ENCODE results near the gene SPINK7. TPM values are rescaled to one million over a fixed set of nuclear protein-coding genes. Genes with fewer than 3 reads are reported as not detected.
"Not testable (repeated sequence)": the region's sequence is repeated elsewhere in the genome, so short reads cannot be mapped to it uniquely, and the experiment has no call there.

SPINK7 gene
- total RNA-seq (2014; rRNA removed; shearing (Covaris generic); ENCODE audit: low replicate concordance): not detected in 2 replicates

GRCh38 chr5:148312153-148312552 is at the start of gene SPINK7:
Gene SPINK7 (plus strand): TSS chr5:148312423. CDS start chr5:148312484, 61 bp downstream.
- Histone ChIP-seq H3K36me3 (no peaks in the 10 kb centered on the region), H3K4me3 (no peak within 1 kb of the TSS), H3K27me3 (peaks cover 2% of the 10 kb centered on the region; the same call in 1 of the 2 replicates), H3K9me3 (no peaks in the 10 kb centered on the region)
- DNase-seq: no peak

- Histone ChIP-seq H3K9me3 (peaks cover 2% of the 10 kb centered on the region; the same call in 1 of the 2 replicates), H3K36me3 (no peaks in the 10 kb centered on the region), H3K4me3 (no peak overlapping the region), H3K27me3 (no peaks in the 10 kb centered on the region)
- DNase-seq: no peak
These were observed 44.3 kb upstream of the SPINK7 start for GRCh38 chr5:148267962-148268361.

- Histone ChIP-seq H3K36me3 (no peaks in the 10 kb centered on the region), H3K4me3 (no peak within 1 kb of the TSS), H3K9me3 (peaks cover 2% of the 10 kb centered on the region; the same call in 1 of the 2 replicates), H3K27me3 (no peaks in the 10 kb centered on the region)
- peak; percentile 87 for DNase-seq
These were observed 43.7 kb upstream of the SPINK7 start, which contains the start of gene SPINK13 for GRCh38 chr5:148268566-148268965. Gene SPINK13 (plus strand): TSS chr5:148268794. CDS start chr5:148270073, 1,279 bp downstream.

GRCh38 chr5:148275129-148275528 is 37.1 kb upstream of the SPINK7 start:
- H3K36me3 ChIP-seq, DNase-seq, H3K27me3 ChIP-seq, H3K4me3 ChIP-seq, H3K9me3 ChIP-seq: not testable (repeated sequence)

GRCh38 chr5:148280893-148281292 is 31.3 kb upstream of the SPINK7 start:
- not testable (repeated sequence) for H3K27me3 ChIP-seq, H3K9me3 ChIP-seq, H3K36me3 ChIP-seq, H3K4me3 ChIP-seq, DNase-seq

GRCh38 chr5:148281336-148281735 is 30.9 kb upstream of the SPINK7 start:
- H3K27me3 ChIP-seq, DNase-seq: not testable (repeated sequence)

GRCh38 chr5:148290271-148291195 is 21.7 kb upstream of the SPINK7 start:
- no peaks in the 10 kb centered on the region for H3K9me3 ChIP-seq

More at GRCh38 chr5:148281336-148281735, 30.9 kb upstream of the SPINK7 start:
- H3K4me3 ChIP-seq, H3K36me3 ChIP-seq, H3K9me3 ChIP-seq: not testable (repeated sequence)

GRCh38 chr5:148297731-148298130 is 14.5 kb upstream of the SPINK7 start:
- H3K27me3 ChIP-seq: no peaks in the 10 kb centered on the region; the same call in 1 of the 2 replicates
- H3K4me3 ChIP-seq: no peak overlapping the region

More at GRCh38 chr5:148290271-148291195, 21.7 kb upstream of the SPINK7 start:
- Histone ChIP-seq H3K27me3 (no peaks in the 10 kb centered on the region; the same call in 1 of the 2 replicates), H3K36me3 (no peaks in the 10 kb centered on the region), H3K4me3 (no peak overlapping the region)
- DNase-seq: no peak

GRCh38 chr5:148306446-148306845 is 5.8 kb upstream of the SPINK7 start:
- H3K36me3 ChIP-seq: no peaks in the 10 kb centered on the region
- no peak for DNase-seq
- no peak overlapping the region for H3K4me3 ChIP-seq
- no peaks in the 10 kb centered on the region for H3K9me3 ChIP-seq
- H3K27me3 ChIP-seq: no peaks in the 10 kb centered on the region

More at GRCh38 chr5:148297731-148298130, 14.5 kb upstream of the SPINK7 start:
- Histone ChIP-seq H3K9me3 (no peaks in the 10 kb centered on the region), H3K36me3 (no peaks in the 10 kb centered on the region)
- no peak for DNase-seq

GRCh38 chr5:148309019-148309418 is 3.2 kb upstream of the SPINK7 start:
- Histone ChIP-seq H3K9me3 (no peaks in the 10 kb centered on the region), H3K27me3 (peaks cover 2% of the 10 kb centered on the region; the same call in 1 of the 2 replicates), H3K4me3 (no peak overlapping the region), H3K36me3 (no peaks in the 10 kb centered on the region)
- DNase-seq: no peak

- Histone ChIP-seq H3K9me3 (no peaks in the 10 kb centered on the region), H3K4me3 (no peak overlapping the region), H3K27me3 (peaks cover 2% of the 10 kb centered on the region; the same call in 1 of the 2 replicates), H3K36me3 (no peaks in the 10 kb centered on the region)
- no peak for DNase-seq
These were observed 2.5 kb upstream of the SPINK7 start for GRCh38 chr5:148309746-148310145.

GRCh38 chr5:148311484-148311883 is 739 bp upstream of the SPINK7 start:
- DNase-seq: no peak
- no peaks in the 10 kb centered on the region for H3K9me3 ChIP-seq
- peaks cover 2% of the 10 kb centered on the region; the same call in 1 of the 2 replicates for H3K27me3 ChIP-seq
- H3K36me3 ChIP-seq: no peaks in the 10 kb centered on the region
- H3K4me3 ChIP-seq: no peak overlapping the region

- no peak for DNase-seq
- no peaks in the 10 kb centered on the region for H3K36me3 ChIP-seq
- no peak overlapping the region for H3K4me3 ChIP-seq
- no peaks in the 10 kb centered on the region for H3K9me3 ChIP-seq
- peaks cover 2% of the 10 kb centered on the region; the same call in 1 of the 2 replicates for H3K27me3 ChIP-seq
These were observed 2.0 kb downstream of the SPINK7 start for GRCh38 chr5:148314187-148314586.

- Histone ChIP-seq H3K4me3 (no peak overlapping the region), H3K27me3 (peaks cover 2% of the 10 kb centered on the region; the same call in 1 of the 2 replicates), H3K36me3 (no peaks in the 10 kb centered on the region), H3K9me3 (no peaks in the 10 kb centered on the region)
- no peak for DNase-seq
These were observed 2.5 kb downstream of the SPINK7 start for GRCh38 chr5:148314731-148315130.

GRCh38 chr5:148320011-148320963 is 8.1 kb downstream of the SPINK7 start:
- peak; percentile 31 for DNase-seq
- not testable (repeated sequence) for H3K9me3 ChIP-seq, H3K27me3 ChIP-seq, H3K36me3 ChIP-seq
- peak overlapping the region; percentile 48 for H3K4me3 ChIP-seq

- no peak overlapping the region for H3K4me3 ChIP-seq
- H3K9me3 ChIP-seq: no peaks in the 10 kb centered on the region
- DNase-seq: no peak
- H3K36me3 ChIP-seq: no peaks in the 10 kb centered on the region
- no peaks in the 10 kb centered on the region for H3K27me3 ChIP-seq
These were observed 21.1 kb downstream of the SPINK7 start for GRCh38 chr5:148333262-148333849.

All from MG63 (cell line).